Daoy (cell line): ENCODE measurements around the gene CRHR1. TPM values are rescaled to one million over a fixed set of nuclear protein-coding genes. Genes with fewer than 3 reads are reported as not detected.
"Not testable (repeated sequence)": the region's sequence is repeated elsewhere in the genome, so short reads cannot be mapped to it uniquely, and the experiment has no call there.

ENCODE experiments used
- DNase-seq: peaks from one replicate; pipeline ENCODE4 v3.0.0-alpha.2; 2015; ENCODE audit warnings: low read depth
- total RNA-seq: library from RNA; depleted of rRNA; stranded (reverse); fragments of >200 nt; shearing (Covaris generic); gene quantifications from 2 replicates; pipeline ENCODE4 v1.2.3, GENCODE V29; 2014; rRNA removed

Gene CRHR1
- 0.63 TPM in 1 of 2 replicates, not detected in the other for total RNA-seq

DNA sequence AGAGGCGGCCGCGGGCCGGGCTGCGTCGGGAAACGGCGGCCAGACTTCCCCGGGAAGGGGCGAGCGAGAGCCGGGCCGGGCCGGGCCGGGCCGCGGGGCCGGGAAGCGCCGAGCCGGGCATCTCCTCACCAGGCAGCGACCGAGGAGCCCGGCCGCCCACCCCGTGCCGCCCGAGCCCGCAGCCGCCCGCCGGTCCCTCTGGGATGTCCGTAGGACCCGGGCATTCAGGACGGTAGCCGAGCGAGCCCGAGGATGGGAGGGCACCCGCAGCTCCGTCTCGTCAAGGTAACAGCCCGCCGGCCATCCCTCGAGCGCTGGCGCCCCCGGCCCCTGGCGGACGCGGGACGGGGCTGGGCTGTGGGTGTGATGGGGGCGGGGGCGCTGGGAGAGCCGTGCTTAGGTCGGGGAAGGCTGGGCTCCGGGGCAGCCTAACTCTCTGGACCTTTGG lies at the start of gene CRHR1:
Gene CRHR1, plus strand, starts transcription at position 28 of the 448 bp plus-strand sequence. Its CDS starts 225 bp downstream, at position 253.
- DNase-seq: no peak

DNA sequence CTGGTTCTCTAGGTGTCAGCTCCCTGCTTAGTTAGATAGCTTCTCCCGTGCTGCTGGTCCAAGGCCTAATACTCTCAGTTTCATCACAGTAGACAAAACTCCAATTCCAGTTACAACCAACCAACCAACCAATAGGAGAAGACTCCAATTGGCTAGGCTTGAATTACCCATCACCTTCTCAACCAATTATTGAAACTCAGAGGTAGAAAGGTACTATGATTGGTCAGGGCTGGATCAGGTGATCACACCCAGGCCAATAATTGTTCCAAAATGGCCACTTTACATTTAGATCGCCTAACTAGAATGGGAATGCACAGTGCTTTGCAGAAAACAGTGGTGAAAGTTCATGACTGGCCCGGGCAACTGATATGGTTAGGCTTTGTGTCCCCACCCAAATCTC lies 49.5 kb upstream of the CRHR1 start:
- DNase-seq: no peak

DNA sequence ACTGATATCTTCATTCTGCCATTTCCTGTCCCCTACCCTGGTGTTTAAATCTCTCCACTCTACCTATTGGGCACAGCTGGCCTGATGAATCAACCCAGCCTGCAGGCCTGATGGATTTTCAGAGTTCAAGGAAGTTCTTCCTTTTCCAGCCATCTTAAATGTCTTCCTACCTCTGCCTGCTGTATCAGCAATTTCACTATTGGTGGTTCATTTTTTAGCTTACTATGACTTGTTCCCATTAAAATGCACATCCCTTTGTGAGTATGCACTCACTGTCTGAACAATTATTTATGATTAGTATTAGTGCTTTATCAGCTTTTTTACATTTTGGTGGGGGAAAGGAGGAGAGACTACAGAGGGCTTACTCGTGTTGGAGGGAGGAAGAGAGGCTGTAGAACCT lies 48.6 kb upstream of the CRHR1 start:
- DNase-seq: no peak

DNA sequence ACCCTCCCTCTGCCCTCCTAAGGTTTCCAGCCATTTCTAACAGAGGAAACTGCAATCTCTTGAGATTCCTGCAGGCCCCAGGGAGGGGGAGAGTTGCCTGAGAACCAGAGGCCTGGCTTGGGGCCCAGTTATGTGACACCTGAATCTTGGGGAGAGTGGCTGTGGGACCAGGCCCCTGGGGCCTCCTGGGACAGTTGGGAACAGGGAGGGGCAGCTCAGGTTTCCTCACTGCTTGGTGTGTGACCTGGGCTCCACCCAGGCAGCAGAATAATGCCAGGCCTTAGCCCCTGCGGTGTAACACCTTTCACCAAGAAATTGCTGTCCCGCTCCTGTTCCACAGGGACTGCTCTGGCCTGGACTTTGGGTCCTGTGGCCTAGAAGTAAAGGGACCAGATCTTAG lies 44.3 kb upstream of the CRHR1 start:
- no peak for DNase-seq

DNA sequence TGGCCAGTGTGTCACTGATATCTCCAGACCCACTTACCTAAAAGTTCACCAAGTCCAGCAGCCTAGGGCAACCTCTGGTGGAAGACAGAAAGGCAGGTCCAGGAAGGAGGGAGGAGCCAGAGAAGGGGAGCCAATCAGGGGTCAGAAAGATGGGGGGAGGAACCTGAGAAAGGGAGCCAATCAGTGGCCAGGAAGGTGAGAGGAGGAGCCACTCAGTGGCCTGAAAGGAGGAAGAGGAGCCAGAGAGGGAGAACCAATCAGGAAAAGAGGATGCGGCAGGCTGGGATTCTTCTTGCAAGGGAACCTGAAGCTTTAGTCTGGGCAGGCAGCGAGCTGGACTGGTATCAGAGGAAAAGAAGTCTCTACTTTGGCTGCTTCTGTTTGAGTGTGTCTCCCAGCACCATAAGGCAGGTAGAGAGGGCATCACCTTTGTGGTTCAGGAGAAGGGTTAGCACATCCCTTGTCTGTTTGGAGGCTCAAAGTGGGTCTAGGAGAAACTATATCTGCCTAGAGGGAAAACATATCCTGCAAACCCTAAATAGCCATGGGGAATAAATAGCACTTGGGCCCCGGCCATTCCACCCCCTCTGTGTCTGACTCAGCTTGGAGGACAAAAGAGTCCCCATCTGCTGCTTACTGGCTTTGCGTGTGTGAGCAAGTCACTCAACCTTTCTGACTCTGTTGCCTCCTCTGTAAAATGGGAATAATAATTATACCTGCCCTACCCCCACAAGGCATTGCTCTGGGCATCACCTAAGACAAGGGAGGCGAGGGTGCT lies 43.4 kb upstream of the CRHR1 start:
- DNase-seq: peak; percentile 53

DNA sequence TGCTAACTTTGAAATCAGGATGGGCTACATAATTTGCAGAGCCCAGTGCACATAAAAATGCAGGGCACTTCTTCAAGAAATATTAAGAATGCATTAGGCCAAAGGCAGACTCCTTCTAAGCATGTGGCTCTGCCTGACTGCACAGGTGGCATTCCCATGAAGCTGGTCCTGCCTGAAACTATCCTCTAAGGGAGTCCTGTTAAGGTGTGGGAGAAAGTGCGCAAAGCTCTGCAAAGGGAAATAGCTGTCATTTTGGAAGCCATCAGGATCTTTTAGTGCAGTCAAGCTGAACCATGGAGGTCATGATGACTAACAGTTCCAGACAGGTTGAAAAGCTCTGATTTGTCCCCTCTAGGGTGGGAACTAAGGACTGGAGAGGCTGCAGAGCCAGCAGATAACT lies 41.9 kb upstream of the CRHR1 start:
- DNase-seq: no peak

DNA sequence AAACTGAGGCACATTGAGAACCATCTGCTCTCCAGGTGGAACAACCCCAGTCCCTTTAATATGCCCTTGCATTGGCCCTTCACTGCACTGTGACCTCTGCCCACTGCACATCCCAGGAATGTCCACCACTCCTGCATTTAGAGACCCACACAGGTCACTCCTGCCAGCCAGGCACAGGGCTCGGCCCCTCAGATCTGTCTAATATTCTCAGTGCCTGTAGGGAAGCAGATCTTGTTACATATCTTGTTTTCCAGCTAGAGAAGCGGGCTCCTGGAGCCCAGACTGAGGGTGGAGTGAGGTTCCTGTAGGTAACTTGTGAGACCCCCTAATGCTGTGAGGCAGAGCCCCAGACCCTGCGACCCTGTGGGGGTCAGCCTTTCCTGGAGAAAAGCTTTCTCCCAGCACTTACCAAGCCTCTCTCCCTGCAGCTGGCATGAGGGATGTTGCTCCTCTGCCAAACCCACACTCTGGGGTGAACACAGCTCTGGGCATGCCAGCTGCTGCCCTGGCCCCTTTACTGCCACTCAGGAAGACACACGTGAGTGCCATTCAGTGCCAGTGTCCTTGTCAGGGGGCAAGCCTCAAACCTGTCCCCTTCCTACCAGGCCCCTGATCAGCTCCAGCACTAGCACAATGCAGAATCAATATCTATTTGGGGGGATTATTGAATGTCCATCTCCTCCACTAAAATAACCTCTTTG lies 40.3 kb upstream of the CRHR1 start:
- DNase-seq: no peak

DNA sequence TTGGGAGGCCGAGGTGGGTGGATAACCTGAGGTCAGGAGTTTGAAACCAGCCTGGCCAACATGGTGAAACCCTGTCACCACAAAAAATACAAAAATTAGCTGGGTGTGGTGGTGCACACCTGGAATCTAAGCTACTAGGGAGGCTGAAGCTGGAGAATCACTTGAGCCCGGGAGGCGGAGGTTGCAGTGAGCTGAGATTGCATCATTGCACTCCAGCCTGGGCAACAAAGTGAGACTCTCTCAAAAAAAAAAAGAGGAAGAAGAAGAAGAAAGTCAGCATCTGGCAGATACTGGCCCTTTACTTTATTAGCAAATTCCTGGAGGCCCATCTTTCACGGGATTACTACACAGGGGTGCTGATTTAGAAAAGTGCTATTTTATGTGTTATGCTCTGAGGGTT lies 39.3 kb upstream of the CRHR1 start:
- DNase-seq: not testable (repeated sequence)

DNA sequence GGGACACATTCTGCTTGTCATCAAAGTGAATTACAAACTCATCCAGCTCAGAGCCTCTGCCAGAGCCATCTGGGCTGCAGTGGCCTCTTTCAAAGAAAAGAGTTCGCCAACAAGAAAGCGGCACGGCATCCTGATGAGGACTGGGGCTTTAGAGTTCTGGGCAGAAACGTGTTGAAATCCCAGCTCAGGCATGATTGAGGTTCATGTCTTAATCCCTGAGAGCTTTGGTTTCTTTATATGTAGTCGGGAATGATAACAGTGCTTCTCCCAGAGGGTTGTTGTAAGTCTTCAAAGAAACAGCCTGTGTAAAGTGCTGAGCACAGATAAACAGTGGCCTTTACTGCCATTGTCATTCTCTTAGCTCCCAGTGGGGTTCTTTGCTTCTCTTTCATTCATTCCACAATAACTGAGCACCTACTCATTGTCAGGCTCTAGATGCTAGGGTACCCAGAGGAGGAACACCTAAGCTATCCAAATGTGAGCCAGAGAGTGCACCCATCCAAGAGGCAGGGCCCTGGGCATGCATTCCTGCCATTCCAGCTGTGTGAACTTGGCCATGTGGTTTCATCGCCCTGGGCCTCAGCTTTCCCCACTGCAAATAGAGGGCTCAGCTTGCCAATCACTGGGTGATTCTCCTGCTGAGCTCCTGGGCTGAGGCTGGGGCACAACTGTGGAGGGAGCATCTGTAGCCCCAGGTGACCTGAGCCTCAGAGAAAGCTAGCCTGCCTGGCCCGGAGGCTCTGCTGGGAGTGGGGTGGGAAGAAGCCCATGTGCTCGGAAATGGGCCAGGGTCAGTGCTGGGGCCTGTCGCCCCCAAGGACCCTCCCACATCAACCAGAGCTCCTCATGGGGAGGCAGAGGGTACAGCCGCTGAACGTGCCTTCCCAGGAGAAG lies 38.3 kb upstream of the CRHR1 start:
- DNase-seq: no peak

DNA sequence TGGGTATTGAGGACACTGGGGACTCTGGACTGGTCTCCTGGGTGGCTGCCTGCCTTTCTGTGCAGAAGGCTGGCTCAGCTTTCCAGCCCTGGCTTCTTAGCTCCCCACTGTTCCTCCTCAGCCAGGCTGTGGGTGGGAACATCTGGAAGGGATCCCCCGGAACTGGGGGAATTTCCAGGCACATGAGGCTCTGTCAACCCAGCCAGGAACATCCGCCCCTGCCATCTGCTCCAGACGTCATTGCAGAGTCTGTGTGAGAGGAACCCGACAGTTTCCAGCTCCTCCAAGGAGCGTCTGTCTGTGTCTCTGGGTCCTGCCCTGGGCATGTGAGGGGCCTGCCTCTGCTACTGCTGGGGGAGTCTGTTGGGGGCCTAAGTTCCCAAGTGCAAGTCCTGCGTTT lies 36.2 kb upstream of the CRHR1 start:
- no peak for DNase-seq

DNA sequence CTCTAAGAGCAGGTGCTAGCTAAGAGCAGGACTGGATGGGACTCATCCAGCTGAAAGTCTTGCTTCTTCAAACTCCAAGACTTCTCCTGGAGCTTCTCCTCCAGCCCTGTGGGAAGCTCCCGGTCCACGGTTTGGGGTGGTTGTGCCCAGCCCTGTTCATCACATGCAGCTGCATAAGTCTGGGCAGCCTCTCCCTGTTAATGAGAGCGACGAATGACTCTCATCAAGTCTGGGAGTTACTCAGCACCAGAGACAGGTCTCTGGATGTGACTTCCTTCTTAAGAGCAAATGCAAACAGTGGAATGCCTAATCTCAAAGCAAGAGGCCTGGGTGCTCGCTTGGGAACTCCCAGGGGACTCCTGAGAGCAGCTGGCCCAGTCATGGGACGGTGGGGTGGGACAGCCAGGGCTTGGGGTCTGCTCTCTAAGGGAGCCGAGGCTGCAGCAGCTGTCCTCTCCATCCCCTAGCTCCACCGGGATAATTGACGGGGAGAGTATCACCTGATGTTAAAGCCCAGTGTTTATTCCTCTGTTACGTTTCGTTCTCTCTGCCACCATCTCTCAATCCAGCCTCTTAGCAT lies 35.3 kb upstream of the CRHR1 start:
- no peak for DNase-seq

DNA sequence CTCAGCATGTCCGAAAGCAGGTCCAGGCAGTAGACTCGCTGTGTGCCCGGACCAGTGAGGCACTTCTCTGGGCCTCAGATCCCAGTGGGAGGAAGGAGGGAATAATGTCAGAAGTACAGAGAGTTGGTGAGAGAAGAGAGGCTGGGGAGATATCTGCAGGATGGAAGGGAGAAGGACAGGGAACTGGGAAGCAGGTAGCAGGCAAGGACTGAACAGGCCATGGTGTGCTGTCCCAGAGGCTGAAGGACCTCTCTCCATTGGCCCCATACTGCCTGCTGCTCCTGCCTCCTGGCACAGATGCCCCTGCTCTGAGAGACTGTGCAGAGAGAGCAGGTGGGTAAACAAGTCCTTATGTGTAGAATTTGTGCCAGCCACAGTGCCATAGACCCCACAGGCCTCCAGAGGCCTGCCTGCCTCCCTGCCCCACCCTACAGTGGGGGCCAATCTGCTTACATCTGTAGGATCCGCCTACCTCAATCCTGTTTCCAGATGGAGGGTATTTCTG lies 34.2 kb upstream of the CRHR1 start:
- no peak for DNase-seq

DNA sequence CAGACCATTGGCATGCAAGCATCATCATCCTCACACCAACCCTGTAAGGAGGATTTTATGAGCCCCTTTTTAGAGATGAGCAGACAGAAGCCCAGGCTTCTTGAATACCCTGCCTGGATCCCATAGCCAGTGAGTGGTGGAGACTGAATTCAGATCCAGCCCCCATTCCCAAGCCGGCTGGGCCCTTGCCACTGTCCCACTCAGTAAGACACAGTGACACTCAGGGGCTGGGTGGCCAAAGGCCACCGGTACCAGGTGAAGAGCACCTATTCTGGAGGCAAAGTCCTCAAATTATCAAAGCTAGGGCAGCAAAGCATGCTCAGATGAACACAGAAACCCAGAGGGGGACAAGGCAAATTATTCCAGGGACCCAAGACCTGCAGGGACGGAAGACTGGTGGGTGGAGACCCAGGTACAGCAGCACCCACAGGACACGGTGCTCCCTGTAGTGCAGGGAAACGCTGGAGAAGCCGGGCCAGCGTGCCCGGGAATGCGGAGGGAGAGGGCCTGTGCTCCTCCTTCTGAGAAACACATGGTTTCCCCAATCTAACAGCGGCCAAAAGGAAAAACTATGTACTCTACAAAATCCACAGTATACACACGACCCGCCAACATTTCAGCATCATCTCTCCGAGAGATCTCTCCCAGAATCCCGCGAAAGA lies 33.2 kb upstream of the CRHR1 start:
- DNase-seq: no peak

DNA sequence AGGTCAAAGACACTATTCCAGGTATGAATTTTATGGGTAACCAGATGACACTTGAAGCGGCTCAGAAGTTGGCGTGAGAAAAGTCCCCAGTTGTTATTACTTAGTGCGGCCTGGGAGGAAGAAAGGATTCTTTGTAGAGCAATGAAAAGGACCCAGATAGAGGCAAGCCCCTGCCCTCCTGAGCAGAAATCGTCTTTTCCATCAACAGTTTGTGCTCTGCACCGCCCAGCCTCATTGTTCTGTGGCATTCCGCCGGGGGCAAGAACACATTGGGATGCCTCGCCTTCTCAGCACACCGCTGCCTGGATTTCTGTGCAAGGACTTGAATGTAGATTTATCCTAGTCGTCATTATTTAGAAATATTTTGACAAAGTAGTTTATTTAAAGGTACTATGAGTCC lies 32.7 kb upstream of the CRHR1 start:
- no peak for DNase-seq

DNA sequence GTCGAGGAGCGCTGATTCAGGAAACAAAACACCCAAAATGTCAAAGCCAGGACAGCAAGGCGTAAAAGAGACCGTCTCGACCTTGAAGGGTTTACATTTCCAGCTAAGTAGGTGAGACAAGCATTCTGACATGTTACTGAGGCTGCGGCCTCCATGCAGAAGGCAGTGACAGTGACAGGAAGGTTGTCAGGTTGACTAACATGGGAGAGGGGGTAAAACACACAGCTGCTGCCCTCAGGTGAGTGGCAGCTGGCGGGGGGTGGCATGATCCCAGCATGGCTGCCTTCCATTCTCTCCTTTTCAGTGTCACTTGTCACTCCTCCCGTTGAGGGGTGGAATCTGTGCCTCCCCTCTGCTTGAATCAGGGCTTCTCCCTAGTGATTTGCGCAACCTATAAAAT lies 31.9 kb upstream of the CRHR1 start:
- no peak for DNase-seq

DNA sequence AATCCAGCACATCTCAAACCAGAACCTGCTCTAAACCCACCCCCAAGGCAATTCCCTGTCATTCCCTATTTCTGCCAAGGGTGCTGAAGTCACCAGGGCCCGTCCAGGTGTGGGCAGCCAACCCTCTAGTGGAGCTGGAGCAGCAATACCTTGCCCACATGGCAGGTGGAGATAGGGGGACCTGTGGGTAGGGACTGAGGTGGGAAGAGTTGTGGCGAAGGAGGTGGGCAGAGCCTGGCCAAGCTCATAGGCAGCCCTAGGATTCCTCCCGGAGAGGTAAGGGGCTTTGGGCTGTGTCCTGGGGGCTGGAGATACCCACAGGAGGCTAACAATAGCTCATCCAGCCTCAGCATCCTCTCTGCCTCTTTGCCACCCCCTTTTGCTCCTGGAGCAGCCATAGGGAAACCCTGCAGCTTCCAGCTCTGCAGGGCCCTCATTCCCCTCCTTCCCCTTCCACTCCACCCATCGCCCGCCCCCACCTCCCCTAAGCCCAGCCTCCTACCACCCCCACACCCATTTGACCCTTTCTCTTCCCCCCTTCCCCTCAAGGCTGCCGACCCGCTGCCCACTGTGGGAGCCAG lies 30.4 kb upstream of the CRHR1 start:
- DNase-seq: no peak

DNA sequence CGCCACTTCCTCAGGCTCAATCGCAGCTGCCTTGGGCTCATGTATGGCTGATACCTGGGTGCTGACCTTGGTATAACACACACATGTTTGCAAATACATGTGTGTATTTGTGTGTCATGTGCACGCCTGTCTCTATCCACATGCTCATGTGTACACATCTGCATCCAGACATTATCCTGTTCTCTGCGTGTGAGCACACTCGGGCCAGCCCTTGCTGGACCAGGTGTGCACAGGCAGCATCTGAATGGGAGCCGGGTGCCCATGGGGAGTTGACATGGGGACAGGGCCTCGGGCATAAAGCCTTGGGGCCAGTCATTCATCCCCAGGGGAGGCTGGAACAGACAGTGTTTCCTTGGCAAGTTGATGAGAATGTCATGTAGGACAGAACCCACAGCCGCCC lies 29.1 kb upstream of the CRHR1 start:
- no peak for DNase-seq

DNA sequence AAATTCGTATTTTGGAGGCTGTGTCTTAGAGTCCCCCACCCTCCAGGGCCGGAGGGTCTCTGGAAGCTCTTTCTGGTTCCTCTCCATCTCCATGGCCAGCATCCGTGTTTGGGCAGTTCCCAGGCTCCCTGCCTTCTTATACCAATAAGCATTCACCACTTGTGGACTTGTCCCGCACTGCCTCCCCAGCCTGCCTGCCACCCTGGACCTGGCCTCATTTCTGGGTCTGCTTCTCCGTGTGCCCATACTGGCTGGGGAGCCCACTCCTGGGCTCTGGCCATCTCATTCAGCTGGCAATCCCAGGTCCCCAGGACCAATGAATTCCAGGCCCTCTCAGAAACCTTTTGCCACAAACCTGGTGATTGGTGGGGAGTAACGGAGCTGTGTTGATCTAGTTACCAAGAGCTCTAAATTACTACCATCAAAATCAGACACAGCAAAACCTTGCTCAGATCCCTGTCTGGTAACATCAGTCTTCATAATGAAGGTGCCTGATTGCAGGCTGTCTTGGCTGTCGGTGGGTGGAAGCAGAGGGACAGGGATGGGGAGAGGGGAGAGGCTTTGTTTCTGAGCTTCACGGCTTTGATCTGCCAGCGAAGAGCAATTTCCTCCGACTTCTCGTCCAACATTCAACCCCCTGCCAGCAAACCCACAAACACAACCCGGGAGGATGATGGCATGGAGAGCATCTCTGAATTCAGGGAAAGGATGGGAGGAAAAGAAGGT lies 27.7 kb upstream of the CRHR1 start:
- DNase-seq: no peak

DNA sequence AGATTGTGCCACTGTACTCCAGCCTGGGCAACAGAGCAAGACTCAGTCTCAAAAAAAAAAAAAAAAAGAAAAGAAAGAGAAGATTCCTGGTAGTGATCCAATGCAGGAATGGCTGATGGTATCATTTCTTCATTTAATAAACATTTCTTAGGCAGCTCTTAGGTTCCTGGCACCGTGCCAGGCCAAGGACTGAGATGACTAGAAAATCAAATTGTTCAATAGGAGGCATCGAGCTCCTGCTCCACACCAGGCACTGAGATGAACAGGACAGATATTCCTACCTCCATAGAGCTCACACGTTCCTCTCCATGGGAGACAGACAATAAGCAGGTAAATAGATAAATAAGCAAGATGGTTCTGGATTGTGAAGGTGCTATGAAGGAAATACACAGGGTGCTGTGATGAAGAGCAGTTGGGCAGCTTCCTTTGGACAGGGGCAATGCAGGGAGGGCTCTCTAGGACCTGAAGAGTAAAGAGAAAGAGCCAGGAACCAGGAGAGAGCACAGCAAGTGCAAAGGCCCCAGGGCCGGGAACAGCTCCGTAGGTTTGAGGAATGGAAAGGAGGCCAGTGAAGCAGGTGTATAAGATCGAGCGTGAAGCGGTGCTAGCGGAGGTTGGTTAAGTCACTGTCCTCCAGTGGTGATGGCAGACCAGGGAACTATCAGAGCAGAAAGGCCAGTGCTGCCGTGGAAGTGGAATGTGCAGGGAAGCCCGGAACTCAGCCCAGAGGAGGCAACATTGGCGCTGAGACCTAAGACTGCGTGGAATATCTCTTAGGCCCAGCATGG lies 26.5 kb upstream of the CRHR1 start:
- DNase-seq: no peak
